Stimulated activated CD4-positive, alpha-beta T cell treated with anti-CD3 and anti-CD28 coated beads, Interleukin-4, amount 100 ng/mL, for 24 hours (primary cell): ENCODE measurements around the gene REV3L.
"Not testable (repeated sequence)": the region's sequence is repeated elsewhere in the genome, so short reads cannot be mapped to it uniquely, and the experiment has no call there.

Source experiments
- DNase-seq: peaks from one replicate; pipeline ENCODE4 v3.0.0-alpha.2; 2020

REV3L gene

GRCh38 chr6:111256646-111257045 lies 226.4 kb downstream of the REV3L start:
- DNase-seq = no peak

- not testable (repeated sequence) for DNase-seq
Observed at GRCh38 chr6:111255838-111256237, 227.2 kb downstream of the REV3L start.

- no peak for DNase-seq
Observed at GRCh38 chr6:111254779-111255166, 228.2 kb downstream of the REV3L start.

GRCh38 chr6:111254004-111254778 lies 228.8 kb downstream of the REV3L start:
- DNase-seq = no peak

GRCh38 chr6:111252726-111253125 lies 230.3 kb downstream of the REV3L start:
- DNase-seq = no peak

- DNase-seq = no peak
Observed at GRCh38 chr6:111250791-111251354, 232.1 kb downstream of the REV3L start.
